Vagina (tissue), 2 donors: ENCODE results near the gene NEK11.

Source experiments
- CTCF ChIP-seq, 3 experiments: fragments of 450-650 bp in 2 of 3; fragments of 200-600 bp in 1 of 3; sonication (generic) in 1 of 3; IDR thresholded peaks; one replicate each; pipeline ENCODE4 v1.5.1; 2017 to 2019; ENCODE audit warnings: antibody characterized with exemption in 3 of 3, mild to moderate bottlenecking in 2 of 3, moderate library complexity in 2 of 3
- POLR2A ChIP-seq, 2 donors: fragments of 450-650 bp; IDR thresholded peaks; one replicate each; pipeline ENCODE4 v1.6.1; 2017; ENCODE audit warnings: antibody characterized with exemption in 2 of 2, mild to moderate bottlenecking in 2 of 2, moderate library complexity in 2 of 2
- POLR2AphosphoS5 ChIP-seq, 2 donors: sonication (generic); formaldehyde crosslinking; IDR thresholded peaks; one replicate each; pipeline ENCODE4 v1.9.0; 2017; ENCODE audit warnings: antibody characterized with exemption in 2 of 2, mild to moderate bottlenecking in 2 of 2, low read depth in 1 of 2; ENCODE audit not compliant: insufficient read depth in 1 of 2

- TF ChIP-seq POLR2A (IDR thresholded peaks at IDR 0.05) (no peak), CTCF (IDR thresholded peaks at IDR 0.05) (no peak), POLR2AphosphoS5 (IDR thresholded peaks at IDR 0.05; ENCODE audit: insufficient read depth in 1 of 2, low read depth in 1 of 2) (no peak)
These were observed 1.1 kb upstream of the NEK11 start for GRCh38 chr3:131025539-131025938.
